HG03175 (cell line): Measurements from ENCODE around the gene FREM2.

Experiments
- ATAC-seq: cut with Tn5 transposase; IDR thresholded peaks from one replicate; pipeline ENCODE4 v1.9.1; 2021; ENCODE audit warnings: mild to moderate bottlenecking, moderate library complexity; ENCODE audit not compliant: unreplicated experiment

The FREM2 gene

DNA sequence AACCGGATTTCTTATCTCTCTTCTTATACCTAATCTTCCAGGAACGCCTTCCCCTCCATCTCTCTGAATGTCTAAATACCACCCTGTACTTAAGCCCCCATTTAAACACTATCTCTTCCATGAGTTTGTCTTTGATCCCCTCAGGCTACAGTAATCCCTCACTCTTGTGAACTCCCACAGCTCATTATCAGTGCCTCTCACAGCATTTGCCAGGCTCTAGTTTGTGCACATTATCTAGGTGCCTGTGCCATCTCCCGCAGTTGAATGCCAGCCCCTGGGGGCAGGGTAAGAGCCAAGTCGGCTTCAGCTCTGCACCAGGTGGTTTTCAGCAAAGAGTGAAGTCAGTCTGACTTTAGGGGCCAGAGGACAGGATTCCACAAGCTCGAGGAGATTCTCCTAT lies 71.4 kb downstream of the FREM2 start:
- ATAC-seq = no peak

- no peak for ATAC-seq
Measured at GRCh38 chr13:38759390-38759789, 72.5 kb downstream of the FREM2 start.

DNA sequence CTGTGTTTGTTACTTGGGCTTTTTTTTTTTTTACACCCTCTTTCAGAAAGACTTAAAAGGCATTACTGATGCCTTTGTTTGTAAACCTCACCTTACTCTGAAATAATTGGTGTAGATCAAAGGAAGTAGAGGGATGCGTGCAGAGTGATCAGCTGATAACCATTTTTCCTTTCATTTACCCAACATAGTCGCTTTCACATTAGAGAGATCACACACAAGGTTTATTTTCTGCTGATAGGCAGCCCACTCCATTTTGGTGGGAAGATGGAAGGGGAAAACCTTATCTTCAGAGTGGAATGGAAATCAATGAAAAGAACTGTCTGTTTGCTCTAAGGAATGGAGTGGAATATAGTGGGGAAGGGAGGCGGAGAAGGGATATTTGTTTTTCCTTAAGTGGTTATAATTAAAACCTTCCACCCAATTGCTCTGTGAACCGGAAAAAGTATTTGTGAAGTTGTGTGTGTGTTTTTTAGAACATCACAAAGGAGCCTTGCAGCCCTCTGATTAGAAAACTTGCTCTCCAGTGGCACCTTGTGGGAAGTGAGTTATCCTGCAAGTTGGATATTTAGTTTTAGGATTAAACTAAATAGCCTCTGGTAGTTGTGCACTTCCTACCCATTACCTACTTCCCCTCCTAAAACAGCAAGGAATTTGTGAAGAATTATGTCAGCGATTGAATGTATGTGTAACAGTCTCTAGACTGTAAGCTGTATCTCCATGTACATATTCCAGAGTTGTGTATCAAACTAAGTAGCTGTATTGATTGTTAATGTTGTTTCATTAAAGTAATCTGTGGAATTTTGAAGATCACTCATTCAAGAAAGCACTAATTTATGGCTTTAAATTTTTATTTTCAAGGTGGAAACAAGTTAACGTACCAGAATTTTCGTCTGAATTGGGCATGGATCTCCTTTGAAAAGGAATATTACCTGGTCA lies 76.8 kb downstream of the FREM2 start:
- ATAC-seq = peak; percentile 63

DNA sequence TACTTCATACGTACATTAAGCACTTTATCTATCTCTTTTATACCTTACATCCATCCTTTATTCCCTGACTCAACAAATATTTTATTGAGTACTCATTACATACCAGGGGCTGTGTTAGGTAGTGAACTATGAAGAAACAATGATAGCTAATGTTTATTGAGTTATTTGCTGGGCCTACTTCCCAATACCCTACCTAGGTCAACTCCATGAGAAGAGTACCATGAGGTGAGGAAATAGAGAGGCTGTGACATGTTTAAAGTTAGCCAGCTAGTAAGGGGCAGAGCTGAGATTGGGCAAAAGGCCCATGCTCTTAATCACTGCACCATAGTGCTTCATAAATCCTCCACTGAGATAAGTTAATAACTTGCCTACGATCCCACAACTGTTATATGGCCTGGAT lies 79.9 kb downstream of the FREM2 start:
- ATAC-seq = no peak

DNA sequence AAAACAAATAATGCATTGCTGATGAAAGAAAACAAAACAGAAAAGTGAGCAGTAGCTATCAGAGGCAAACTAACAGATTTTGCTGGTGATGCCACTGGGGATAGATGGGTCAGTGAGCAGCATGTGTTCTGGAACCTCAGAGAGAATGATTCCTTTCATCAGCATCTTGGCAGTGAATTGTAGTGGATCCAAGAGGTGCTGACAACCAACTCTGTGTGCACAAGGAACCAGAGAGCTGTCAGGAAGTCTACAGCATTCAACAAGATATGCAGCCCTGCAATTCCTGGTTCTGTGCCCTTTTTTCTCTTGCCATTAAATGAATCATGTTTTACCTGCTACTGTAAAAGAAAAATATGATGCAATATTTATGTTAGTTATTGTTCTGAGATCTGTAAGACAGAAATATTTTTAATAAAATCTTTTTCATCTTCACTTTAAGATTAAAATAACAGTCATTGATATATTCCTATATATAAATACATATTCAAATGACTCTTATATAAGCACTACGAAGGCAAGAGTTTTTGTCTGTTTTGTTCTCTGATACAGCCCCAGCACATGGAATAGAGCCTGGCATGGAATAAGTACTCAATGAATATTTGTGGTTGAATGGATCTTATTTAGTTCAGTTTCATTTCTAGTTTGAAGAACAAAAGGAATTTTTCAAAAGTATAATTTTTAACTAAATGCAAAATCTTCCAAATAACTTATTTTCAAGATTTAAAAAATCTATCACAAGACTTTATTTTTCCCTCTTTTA lies 80.8 kb downstream of the FREM2 start:
- ATAC-seq = no peak

DNA sequence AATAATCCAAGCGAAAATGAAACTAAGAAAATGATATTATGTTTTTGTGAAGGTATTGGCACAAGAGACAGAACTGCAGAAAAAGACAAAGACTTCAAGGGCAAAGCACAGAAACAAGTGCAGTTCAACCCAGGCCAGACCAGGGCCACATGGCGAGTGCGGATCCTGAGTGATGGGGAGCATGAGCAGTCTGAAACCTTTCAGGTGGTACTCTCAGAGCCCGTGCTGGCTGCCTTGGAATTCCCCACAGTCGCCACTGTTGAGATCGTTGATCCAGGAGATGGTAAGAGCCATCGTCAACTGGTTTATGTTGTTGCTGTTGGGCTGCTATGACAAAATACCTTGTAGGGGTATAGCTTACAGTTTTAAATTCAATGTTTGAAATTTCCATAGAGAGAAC lies 82.6 kb downstream of the FREM2 start:
- ATAC-seq = no peak

- no peak for ATAC-seq
Measured at GRCh38 chr13:38775085-38775484, 88.2 kb downstream of the FREM2 start.

DNA sequence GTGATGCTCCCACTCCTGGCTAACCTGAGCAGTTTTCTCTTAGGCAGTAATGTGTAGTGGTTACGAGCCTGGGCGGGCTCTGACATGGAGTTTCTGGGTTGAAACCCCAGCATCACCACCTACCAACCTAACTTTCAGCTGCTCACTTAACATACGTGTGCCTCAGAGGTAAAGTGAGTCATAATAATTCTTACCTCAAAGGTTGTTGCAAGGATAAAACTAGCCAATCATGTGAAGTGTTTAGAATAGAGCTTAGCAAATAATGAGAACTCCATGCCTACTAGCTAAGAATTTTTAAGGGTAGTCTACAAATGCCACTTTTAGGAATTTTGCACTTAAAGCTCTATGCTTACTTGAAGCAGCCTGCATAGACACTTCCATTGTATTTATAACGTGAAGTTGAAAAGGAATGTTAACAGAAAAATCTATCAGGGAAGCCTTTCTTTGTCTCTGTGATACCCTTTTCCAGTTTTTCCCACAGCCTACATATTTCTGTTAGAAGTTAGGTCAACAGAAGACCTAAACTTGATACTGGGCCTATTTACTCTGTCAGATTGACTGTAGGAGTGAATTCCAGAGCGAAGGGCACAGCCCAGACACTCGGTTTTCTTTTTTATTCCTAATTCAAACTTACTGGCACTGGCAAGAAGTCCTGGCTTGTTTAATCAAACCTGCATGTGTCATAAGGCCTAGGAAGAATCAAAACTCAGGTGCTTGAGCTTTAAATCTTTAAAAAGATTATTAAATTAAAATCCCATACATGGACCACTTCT lies 90.7 kb downstream of the FREM2 start:
- no peak for ATAC-seq

DNA sequence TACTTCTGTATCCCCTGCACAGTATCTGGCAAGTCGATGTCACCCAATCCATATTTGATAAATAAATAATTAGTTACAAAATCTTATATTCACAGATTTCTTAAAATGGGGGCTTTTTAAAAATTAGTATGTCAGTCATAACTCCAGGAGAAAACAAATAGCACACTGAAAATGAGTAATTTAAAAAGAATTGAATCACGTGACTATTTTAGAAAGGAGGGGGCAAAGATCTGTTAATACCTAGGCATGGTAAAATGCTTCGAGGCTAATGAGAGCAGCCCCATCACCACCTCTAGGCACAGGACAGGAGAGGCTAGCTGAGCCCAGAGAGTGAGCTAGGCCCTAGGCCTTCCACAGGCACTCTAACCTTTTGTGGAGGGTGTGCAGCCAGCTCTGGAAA lies 94.7 kb downstream of the FREM2 start:
- no peak for ATAC-seq

- no peak for ATAC-seq
Measured at GRCh38 chr13:38784036-38784880, 97.4 kb downstream of the FREM2 start.

GRCh38 chr13:38785042-38785441 lies 98.2 kb downstream of the FREM2 start:
- no peak for ATAC-seq

DNA sequence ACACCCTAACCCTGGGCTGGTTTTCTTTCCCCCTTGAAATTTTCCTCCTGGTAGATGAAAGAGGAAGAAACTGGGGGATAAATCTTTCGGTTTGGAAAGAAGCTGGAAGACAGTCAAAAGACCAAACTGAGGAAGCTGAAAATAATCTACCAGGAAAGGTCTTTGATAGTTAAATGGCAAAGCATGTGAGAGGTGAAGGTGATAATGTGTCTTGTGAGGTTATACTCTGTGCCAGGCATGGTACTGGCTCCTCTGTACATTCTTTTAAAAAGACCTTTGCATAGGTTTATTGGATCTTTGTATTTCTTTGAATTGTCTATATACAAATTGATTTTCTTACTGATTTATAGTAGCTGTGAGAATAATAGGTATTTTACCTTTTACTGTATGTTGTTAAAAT lies 98.6 kb downstream of the FREM2 start:
- ATAC-seq = no peak

DNA sequence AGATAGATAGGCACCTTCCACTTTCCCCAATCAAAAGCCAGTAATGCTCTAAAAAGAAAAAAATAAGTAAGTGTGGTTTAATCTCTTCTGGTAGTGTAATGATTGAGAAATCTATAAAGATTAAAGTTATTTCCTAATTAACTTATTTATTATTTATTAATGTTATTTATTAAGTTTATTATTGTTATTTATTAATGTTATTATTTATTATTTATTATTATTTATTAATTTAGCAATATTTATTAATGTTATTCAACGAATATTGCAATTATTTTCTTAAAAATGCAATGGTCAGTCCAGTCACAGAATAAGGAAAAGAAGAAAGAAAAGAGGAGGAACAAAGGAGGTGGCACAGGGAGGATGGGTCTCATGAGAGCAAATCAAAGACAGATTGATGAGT lies 100.7 kb downstream of the FREM2 start:
- ATAC-seq = no peak

DNA sequence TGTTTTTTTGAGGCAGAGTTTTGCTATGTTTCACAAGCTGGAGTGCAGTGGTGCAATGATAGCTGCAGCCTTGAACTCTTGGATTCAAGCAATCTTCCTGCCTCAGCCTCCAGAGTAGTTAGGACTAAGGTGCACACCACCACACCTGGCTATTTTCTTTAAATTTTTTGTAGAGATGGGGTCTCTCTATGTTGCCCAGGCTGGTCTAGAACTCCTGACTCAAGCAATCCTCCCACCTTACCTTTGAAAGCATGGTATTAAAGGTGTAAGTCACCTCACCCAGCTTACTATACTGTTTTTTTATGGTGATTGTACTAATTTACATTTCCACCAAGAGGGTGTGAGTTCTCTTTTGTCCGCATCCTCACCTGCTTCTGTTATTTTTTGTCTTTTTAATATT lies 110.0 kb downstream of the FREM2 start:
- no peak for ATAC-seq

DNA sequence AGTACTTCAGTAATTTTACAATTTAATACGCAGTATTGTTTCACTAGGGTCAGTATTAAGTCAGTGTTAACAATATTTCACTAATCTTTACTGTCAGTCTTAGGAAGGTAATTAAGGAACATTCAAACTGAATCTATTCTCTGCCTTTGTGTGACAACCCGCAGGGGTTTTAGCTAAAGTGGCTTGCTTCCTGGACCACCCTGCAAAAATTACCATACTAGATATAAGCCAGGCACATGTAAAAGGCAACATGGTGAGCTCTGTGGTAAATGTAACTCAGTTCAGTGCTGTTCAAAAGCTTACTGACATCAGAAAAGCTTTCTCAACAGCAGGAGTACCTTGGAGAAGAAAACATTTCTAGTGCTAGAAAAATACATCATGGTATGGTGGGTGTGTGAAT lies 116.7 kb downstream of the FREM2 start:
- no peak for ATAC-seq

DNA sequence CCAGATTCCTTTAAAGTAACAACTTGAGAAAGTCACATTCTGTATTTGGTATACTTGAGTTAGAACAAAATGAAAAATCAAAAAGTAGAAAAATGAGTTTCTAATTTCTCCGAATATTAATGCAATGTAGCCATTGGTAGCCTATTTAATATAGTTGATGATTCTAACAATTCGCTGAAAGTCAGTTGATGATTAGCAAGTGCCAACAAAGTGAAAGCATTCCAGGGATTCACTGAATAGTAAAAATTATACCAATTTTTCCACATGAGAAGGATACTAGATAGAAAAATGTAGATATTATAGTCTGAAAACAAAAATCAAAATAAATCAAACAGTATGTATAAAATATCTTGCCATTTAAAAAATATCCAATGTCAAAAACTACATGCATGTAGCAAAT lies 117.2 kb downstream of the FREM2 start:
- ATAC-seq = no peak

- ATAC-seq = no peak
Measured at GRCh38 chr13:38804536-38804935, 117.7 kb downstream of the FREM2 start.

- ATAC-seq = no peak
Measured at GRCh38 chr13:38814331-38814730, 127.5 kb downstream of the FREM2 start.

GRCh38 chr13:38819053-38819452 lies 132.2 kb downstream of the FREM2 start:
- no peak for ATAC-seq

GRCh38 chr13:38819596-38819995 lies 132.7 kb downstream of the FREM2 start:
- no peak for ATAC-seq
